HFFc6 (cell line): ENCODE data around the gene LCN1. TPM values are rescaled to one million over a fixed set of nuclear protein-coding genes. Genes with fewer than 3 reads are reported as not detected.
"Not testable (repeated sequence)": the region's sequence is repeated elsewhere in the genome, so short reads cannot be mapped to it uniquely, and the experiment has no call there.

Experiments used
- DNase-seq: peaks from one replicate; pipeline ENCODE4 v3.0.0-alpha.2; 2018
- H3K27ac Mint-ChIP-seq: 2 replicates; pipeline ENCODE4 v1.8.0; 2020; ENCODE audit warnings: mild to moderate bottlenecking, mixed read lengths
- H3K27me3 Mint-ChIP-seq: 2 replicates; pipeline ENCODE4 v1.8.0; 2021; ENCODE audit warnings: mild to moderate bottlenecking, moderate library complexity, mixed read lengths; ENCODE audit not compliant: insufficient read depth
- H3K36me3 Mint-ChIP-seq: 2 replicates; pipeline ENCODE4 v1.8.0; 2021; ENCODE audit warnings: low read depth, mixed read lengths
- H3K4me1 Mint-ChIP-seq: 2 replicates; pipeline ENCODE4 v1.8.0; 2020; ENCODE audit warnings: low read depth, mixed read lengths
- H3K4me3 Mint-ChIP-seq: 2 replicates; pipeline ENCODE4 v1.8.0; 2020; ENCODE audit warnings: mild to moderate bottlenecking, moderate library complexity, mixed read lengths
- H3K9me3 Mint-ChIP-seq: 2 replicates; pipeline ENCODE4 v1.8.0; 2020; ENCODE audit warnings: mild to moderate bottlenecking, mixed read lengths
- total RNA-seq, 6 experiments: library from RNA; stranded (reverse); fragmentation: NEBNext Ultra II Directional; extraction: Animal tissue kit (Norgen Biotek cat#: 25700); gene quantifications; 2 replicates in 1 of 6; 3 replicates in 5 of 6; pipeline ENCODE4 v1.2.3, GENCODE V29; 2021
- TF ChIP-seq, protein P1 (sequence below): fragments of 200-600 bp; sonication (generic); IDR thresholded peaks from 2 replicates; pipeline ENCODE4 v1.5.0; 2021; ENCODE audit warnings: antibody characterized with exemption, mild to moderate bottlenecking

LCN1 gene
- total RNA-seq, 6 experiments from 2014 or later: 0.28 to 0.46 TPM; not detected in 4

- no peak overlapping the region for H3K27ac Mint-ChIP-seq
- no peaks in the 10 kb centered on the region for H3K9me3 Mint-ChIP-seq
- no peaks in the 10 kb centered on the region for H3K4me1 Mint-ChIP-seq
- DNase-seq: no peak
- H3K27me3 Mint-ChIP-seq: peaks cover 1% of the 10 kb centered on the region; the same call in 1 of the 2 replicates
- TF ChIP-seq, protein P1, sequence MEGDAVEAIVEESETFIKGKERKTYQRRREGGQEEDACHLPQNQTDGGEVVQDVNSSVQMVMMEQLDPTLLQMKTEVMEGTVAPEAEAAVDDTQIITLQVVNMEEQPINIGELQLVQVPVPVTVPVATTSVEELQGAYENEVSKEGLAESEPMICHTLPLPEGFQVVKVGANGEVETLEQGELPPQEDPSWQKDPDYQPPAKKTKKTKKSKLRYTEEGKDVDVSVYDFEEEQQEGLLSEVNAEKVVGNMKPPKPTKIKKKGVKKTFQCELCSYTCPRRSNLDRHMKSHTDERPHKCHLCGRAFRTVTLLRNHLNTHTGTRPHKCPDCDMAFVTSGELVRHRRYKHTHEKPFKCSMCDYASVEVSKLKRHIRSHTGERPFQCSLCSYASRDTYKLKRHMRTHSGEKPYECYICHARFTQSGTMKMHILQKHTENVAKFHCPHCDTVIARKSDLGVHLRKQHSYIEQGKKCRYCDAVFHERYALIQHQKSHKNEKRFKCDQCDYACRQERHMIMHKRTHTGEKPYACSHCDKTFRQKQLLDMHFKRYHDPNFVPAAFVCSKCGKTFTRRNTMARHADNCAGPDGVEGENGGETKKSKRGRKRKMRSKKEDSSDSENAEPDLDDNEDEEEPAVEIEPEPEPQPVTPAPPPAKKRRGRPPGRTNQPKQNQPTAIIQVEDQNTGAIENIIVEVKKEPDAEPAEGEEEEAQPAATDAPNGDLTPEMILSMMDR: no peak
- H3K4me3 Mint-ChIP-seq: no peak overlapping the region
- H3K36me3 Mint-ChIP-seq: no peaks in the 10 kb centered on the region
Measured at GRCh38 chr9:135526730-135527571, 5.7 kb downstream of the LCN1 start.

- not testable (repeated sequence) for H3K36me3 Mint-ChIP-seq, H3K4me1 Mint-ChIP-seq, H3K27me3 Mint-ChIP-seq, H3K27ac Mint-ChIP-seq, H3K9me3 Mint-ChIP-seq, DNase-seq, H3K4me3 Mint-ChIP-seq
Measured at GRCh38 chr9:135528842-135529435, 7.7 kb downstream of the LCN1 start.

- H3K4me3 Mint-ChIP-seq: no peak overlapping the region
- DNase-seq: no peak
- H3K9me3 Mint-ChIP-seq: no peaks in the 10 kb centered on the region
- H3K36me3 Mint-ChIP-seq: no peaks in the 10 kb centered on the region
- H3K27ac Mint-ChIP-seq: no peak overlapping the region
- no peaks in the 10 kb centered on the region for H3K4me1 Mint-ChIP-seq
- TF ChIP-seq, protein P1: no peak
- peaks cover 11% of the 10 kb centered on the region for H3K27me3 Mint-ChIP-seq
Measured at GRCh38 chr9:135530146-135530545, 8.9 kb downstream of the LCN1 start.

DNA sequence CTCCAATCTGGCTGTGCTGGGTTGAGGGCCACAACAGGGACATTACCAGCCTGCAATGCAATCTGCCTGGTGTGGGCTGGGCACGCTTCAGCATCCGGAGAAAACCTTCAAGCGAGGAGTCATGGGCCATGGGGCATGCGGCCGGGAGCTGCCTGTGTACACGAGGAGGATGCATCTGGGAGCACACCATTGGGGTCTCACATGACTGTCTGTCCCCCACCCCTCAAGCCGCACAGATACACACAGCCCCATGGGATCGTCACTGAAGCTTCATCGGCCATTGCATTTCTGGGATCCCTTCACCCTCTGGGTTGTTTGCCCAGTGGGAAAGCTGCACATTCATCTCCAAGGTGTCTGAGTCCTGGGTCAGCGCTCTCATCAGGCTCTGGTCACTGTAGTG is 9.9 kb downstream of the LCN1 start:
- H3K9me3 Mint-ChIP-seq: no peaks in the 10 kb centered on the region
- no peaks in the 10 kb centered on the region for H3K36me3 Mint-ChIP-seq
- DNase-seq: no peak
- TF ChIP-seq, protein P1: no peak
- H3K27ac Mint-ChIP-seq: no peak overlapping the region
- H3K27me3 Mint-ChIP-seq: peaks cover 11% of the 10 kb centered on the region
- no peak overlapping the region for H3K4me3 Mint-ChIP-seq
- H3K4me1 Mint-ChIP-seq: peaks cover 2% of the 10 kb centered on the region

DNA sequence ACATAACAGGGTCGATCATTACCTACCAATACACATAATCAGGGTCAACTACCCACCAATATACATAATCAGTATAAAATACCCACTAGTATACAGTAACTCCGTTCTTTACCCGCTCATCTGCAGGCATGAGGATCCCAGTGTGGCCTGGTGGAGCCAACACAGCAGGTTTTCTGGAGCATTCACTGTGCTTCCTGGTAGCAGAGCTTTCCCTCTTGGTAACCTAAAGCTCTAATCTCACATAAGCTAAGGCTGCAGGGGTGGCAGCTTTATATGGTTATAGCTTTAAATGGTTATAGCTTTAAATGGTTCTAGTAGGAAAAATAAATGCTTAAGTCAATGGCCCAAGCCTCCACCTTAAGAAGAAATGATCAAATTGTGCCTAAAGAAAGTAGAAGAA is 11.9 kb downstream of the LCN1 start:
- H3K9me3 Mint-ChIP-seq: no peaks in the 10 kb centered on the region
- peaks cover 8% of the 10 kb centered on the region for H3K4me1 Mint-ChIP-seq
- H3K27ac Mint-ChIP-seq: no peak overlapping the region
- TF ChIP-seq, protein P1: no peak
- peaks cover 20% of the 10 kb centered on the region for H3K27me3 Mint-ChIP-seq
- DNase-seq: no peak
- no peaks in the 10 kb centered on the region for H3K36me3 Mint-ChIP-seq
- no peak overlapping the region for H3K4me3 Mint-ChIP-seq

DNA sequence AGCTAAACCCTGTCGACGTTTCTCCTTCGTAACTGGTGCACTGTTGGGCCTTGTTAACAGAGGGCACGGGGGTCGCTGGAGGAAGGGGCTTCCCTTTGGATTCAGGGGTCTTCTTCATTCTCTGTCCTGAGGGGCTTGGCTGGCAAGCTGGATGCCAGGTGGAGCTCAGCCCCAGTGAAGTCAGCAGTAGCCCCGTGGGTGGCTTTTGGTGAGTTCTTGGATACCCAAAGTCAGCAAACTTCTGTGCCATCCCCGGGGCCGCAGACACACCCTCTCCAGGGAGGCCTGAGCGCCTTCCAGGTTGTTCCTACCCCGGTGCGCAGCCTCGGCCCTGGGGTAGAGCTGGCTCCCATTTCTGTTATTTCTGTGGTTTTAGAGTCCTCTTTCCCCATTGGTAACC is 12.4 kb downstream of the LCN1 start:
- no peak for DNase-seq
- no peaks in the 10 kb centered on the region for H3K9me3 Mint-ChIP-seq
- peaks cover 20% of the 10 kb centered on the region for H3K27me3 Mint-ChIP-seq
- no peaks in the 10 kb centered on the region for H3K36me3 Mint-ChIP-seq
- TF ChIP-seq, protein P1: no peak
- H3K27ac Mint-ChIP-seq: no peak overlapping the region
- H3K4me1 Mint-ChIP-seq: peaks cover 8% of the 10 kb centered on the region
- no peak overlapping the region for H3K4me3 Mint-ChIP-seq

DNA sequence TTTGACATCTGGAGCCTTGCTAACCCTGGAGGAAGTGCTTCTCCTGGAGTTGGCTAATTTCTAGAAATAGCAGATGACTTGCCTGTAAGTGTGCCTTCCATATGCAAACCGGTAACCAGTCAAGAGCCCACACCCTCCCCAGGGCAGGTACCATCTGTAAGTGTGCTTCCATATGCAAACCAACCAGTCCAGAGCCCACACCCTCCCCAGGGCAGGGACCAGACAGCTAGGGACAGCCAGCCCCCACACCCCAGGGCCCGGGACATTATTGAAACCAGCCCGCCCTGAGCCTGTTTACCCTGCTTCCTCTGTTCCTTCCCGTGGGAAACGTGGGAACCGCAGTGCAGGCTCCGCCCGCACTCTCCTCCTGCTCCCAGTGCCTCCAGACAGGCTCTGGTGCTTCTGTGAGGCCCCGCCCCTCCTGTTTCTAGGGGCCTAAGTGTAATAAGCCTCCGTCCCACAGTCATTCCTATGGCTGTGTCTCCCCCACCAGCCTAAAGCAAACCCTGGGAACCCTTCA is 13.0 kb downstream of the LCN1 start:
- H3K9me3 Mint-ChIP-seq, H3K4me1 Mint-ChIP-seq, H3K4me3 Mint-ChIP-seq, H3K36me3 Mint-ChIP-seq, DNase-seq, H3K27ac Mint-ChIP-seq: not testable (repeated sequence)
- peaks cover 22% of the 10 kb centered on the region for H3K27me3 Mint-ChIP-seq

- H3K9me3 Mint-ChIP-seq, H3K4me1 Mint-ChIP-seq, H3K4me3 Mint-ChIP-seq, DNase-seq, H3K27ac Mint-ChIP-seq, H3K36me3 Mint-ChIP-seq: not testable (repeated sequence)
- H3K27me3 Mint-ChIP-seq: peaks cover 24% of the 10 kb centered on the region
Measured at GRCh38 chr9:135534826-135535225, 13.6 kb downstream of the LCN1 start.
